SK-N-MC (cell line): ENCODE results near the gene GPR155.
"Not testable (repeated sequence)": the region's sequence is repeated elsewhere in the genome, so short reads cannot be mapped to it uniquely, and the experiment has no call there.

ENCODE experiments used
- DNase-seq: peaks from one replicate; pipeline ENCODE4 v3.0.0-alpha.2; 2011; ENCODE audit warnings: low read depth, low spot score
- H3K27ac ChIP-seq: fragments of 200-600 bp; sonication (generic); 2 replicates; pipeline ENCODE4 v1.5.1; 2016; ENCODE audit warnings: mixed run types
- H3K36me3 ChIP-seq: fragments of 200-600 bp; sonication (generic); 2 replicates; pipeline ENCODE4 v1.6.1; 2017; ENCODE audit warnings: antibody characterized with exemption, low read length, mixed read lengths; ENCODE audit not compliant: insufficient read depth
- H3K4me3 ChIP-seq: fragments of 200-600 bp; sonication (generic); 2 replicates; pipeline ENCODE4 v1.5.1; 2016
- H3K9ac ChIP-seq: fragments of 200-600 bp; sonication (generic); 2 replicates; pipeline ENCODE4 v1.8.0; 2017; ENCODE audit warnings: mixed run types, mixed read lengths; ENCODE audit not compliant: insufficient read length
- H3K9me3 ChIP-seq: fragments of 200-600 bp; sonication (generic); 2 replicates; pipeline ENCODE4 v1.6.1; 2017; ENCODE audit warnings: low read depth, mild to moderate bottlenecking, antibody characterized with exemption, low read length, moderate library complexity, mixed read lengths
- EZH2 ChIP-seq: fragments of 200-600 bp; sonication (generic); IDR thresholded peaks from one replicate; pipeline ENCODE4 v1.6.1; 2017; ENCODE audit warnings: antibody characterized with exemption
- FOXP2 ChIP-seq: optimal IDR thresholded peaks from 2 replicates; pipeline ENCODE3; 2011; ENCODE audit warnings: mild to moderate bottlenecking, moderate library complexity; ENCODE audit not compliant: insufficient read depth; ENCODE audit errors: extremely low read length, control extremely low read depth
- POLR2AphosphoS5 ChIP-seq: IDR thresholded peaks from 2 replicates; pipeline ENCODE4 v1.6.1; 2012; ENCODE audit warnings: mild to moderate bottlenecking, low read depth, low read length, borderline replicate concordance

Gene GPR155

DNA sequence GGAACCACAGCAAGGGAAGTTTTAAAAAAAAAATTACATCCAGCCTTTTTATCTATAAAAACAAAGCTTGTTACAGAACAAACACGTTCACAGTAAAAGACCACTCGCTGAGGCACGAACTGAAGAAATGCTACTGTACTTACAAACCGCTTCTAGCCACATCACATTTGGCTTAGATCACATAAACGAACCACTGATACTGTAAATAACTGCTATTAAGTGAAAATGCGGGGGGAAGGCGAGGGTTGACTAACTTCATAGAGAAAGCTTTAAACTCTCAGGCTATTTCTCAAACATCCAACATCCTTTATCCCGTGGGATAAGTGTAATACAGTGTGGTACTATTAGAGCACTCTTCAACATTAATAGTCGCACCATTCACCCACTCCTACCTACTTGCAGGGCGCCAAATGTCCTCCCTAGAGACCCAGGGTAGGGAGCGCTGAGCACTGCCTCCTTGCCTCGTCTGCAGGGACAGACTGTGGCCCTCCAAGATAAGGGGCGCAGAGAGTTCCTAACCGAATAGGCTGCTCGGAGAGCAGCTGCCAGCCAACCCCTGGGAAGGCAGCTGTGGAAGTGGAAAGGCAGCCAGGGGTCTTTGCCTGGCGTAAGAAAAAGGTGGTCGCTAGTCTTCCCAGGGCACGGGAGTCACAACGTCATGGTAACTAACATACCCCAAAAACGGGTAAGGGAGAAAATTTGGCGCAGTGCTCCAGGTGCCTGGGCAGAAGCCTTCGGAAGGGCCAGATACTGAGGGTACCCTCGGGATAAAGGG lies 854 bp downstream of the GPR155 start:
- Histone ChIP-seq H3K4me3 (peak overlapping the region; percentile 88), H3K36me3 (no peaks in the 10 kb centered on the region), H3K9me3 (no peaks in the 10 kb centered on the region), H3K9ac (peak overlapping the region; percentile 46), H3K27ac (no peak overlapping the region)
- DNase-seq, result no peak
- no peak for TF ChIP-seq POLR2AphosphoS5
- no peak for TF ChIP-seq FOXP2
- no peak for TF ChIP-seq EZH2

- not testable (repeated sequence) for H3K9me3 ChIP-seq, H3K9ac ChIP-seq, H3K36me3 ChIP-seq, H3K4me3 ChIP-seq, DNase-seq, H3K27ac ChIP-seq
These were observed 1.8 kb downstream of the GPR155 start for GRCh38 chr2:174485045-174485444.

DNA sequence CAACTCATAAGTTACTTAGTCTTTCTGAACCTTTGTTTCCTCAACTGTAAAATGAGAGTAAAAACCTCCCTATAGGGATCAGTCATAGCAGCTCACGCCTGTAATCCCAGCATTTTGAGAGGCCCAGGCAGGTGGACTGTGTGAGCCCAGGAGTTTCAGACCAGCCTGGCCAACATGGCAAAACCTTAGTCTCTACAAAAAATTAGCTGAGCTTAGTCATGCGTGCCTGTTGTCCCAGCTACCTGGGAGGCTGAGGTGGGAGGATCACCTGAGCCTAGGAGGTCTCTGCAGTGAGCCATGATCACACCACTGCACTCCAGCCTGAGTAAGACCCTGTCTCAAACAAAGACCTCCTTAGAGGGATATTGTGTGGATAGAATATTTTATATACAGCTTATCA lies 2.3 kb downstream of the GPR155 start:
- H3K9ac ChIP-seq, result no peak overlapping the region
- H3K4me3 ChIP-seq, result no peak overlapping the region

GRCh38 chr2:174482854-174483253 lies 4.0 kb downstream of the GPR155 start:
- TF ChIP-seq POLR2AphosphoS5 (no peak), FOXP2 (no peak), EZH2 (no peak)
- DNase-seq, result no peak
- Histone ChIP-seq H3K27ac (no peak overlapping the region), H3K4me3 (no peak overlapping the region), H3K9ac (no peak overlapping the region), H3K9me3 (no peaks in the 10 kb centered on the region), H3K36me3 (no peaks in the 10 kb centered on the region)

More for the DNA sequence above, 2.3 kb downstream of the GPR155 start:
- TF ChIP-seq EZH2, result no peak
- no peak for TF ChIP-seq FOXP2
- TF ChIP-seq POLR2AphosphoS5, result no peak
- DNase-seq, result no peak
- no peaks in the 10 kb centered on the region for H3K36me3 ChIP-seq
- H3K9me3 ChIP-seq, result no peaks in the 10 kb centered on the region
- H3K27ac ChIP-seq, result no peak overlapping the region

- TF ChIP-seq POLR2AphosphoS5 (peak; percentile 63; the same call in 1 of the 2 replicates), EZH2 (no peak), FOXP2 (no peak)
- Histone ChIP-seq H3K9ac (no peak overlapping the region), H3K36me3 (no peaks in the 10 kb centered on the region), H3K9me3 (no peaks in the 10 kb centered on the region), H3K27ac (no peak overlapping the region), H3K4me3 (no peak overlapping the region)
- DNase-seq, result peak; percentile 22
These were observed 9.1 kb downstream of the GPR155 start for GRCh38 chr2:174477759-174478158.

DNA sequence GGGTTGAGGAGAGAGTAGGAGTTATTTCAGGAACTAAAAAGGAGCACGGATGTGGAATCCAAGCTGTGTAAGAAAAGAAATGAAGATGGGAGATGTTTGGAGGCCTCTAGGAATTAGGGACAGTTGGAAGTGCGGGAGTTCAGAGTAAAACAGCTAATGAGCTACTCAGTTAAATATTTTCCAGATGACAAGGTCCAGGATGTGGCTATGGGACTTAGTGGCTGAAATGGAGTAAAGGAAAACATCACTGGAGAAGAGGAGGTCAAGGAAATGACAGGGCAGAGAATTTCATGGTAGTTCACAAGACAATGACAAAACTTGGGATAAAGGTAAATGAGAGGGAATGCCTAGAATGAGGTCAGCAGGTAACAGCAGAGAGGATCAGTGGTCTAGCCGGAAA lies 13.0 kb downstream of the GPR155 start:
- Histone ChIP-seq H3K9me3 (no peaks in the 10 kb centered on the region), H3K36me3 (no peaks in the 10 kb centered on the region), H3K27ac (no peak overlapping the region), H3K4me3 (no peak overlapping the region), H3K9ac (no peak overlapping the region)
- no peak for DNase-seq
- TF ChIP-seq EZH2 (no peak), POLR2AphosphoS5 (no peak), FOXP2 (no peak)

DNA sequence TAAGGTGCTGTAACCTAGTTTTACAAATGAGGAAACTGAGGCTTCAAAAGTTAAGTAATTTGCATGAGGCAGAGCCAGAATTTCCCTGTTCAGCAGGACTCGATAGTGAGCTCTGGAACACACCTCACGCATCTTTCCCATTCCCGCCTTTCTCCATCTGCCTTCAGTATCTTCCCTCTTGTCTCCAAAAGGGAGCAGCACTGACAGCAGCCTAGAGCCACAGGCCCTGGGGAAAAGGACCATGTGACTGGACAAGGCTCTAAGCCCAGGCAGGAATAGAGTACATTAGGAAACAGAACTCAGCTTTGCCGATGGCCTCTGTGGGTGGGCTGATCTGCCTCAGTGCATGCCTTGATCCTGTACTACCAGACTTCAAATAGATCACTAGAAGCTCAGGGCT lies 21.5 kb downstream of the GPR155 start:
- Histone ChIP-seq H3K27ac (no peak overlapping the region), H3K4me3 (no peak overlapping the region), H3K9me3 (no peaks in the 10 kb centered on the region), H3K9ac (no peak overlapping the region), H3K36me3 (no peaks in the 10 kb centered on the region)
- TF ChIP-seq POLR2AphosphoS5, result no peak
- TF ChIP-seq EZH2, result no peak
- TF ChIP-seq FOXP2, result no peak
- DNase-seq, result no peak

DNA sequence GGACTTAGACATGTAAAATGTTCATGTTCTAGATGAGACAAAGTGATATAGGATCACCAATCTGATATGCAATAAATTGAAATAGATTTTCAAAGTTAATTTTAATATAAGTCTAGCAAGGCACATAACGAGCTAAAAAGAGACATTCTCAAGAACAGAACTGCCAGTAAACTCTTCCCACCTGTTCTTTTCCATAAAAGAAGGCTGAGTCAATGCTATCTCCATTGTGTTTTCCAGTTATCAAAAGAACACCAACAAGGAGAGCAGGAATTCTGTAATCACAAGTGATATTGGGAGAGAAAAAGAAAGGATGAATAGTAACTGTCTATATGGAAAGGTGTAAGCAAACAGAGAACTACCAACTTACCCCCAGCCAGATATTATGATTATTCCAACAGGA lies 25.6 kb downstream of the GPR155 start:
- H3K9ac ChIP-seq, result no peak overlapping the region
- no peaks in the 10 kb centered on the region for H3K9me3 ChIP-seq
- no peak overlapping the region for H3K4me3 ChIP-seq
- TF ChIP-seq EZH2 (no peak), POLR2AphosphoS5 (no peak), FOXP2 (no peak)
- no peaks in the 10 kb centered on the region for H3K36me3 ChIP-seq
- DNase-seq, result no peak
- no peak overlapping the region for H3K27ac ChIP-seq

GRCh38 chr2:174454566-174454965 lies 32.3 kb downstream of the GPR155 start:
- DNase-seq, result no peak
- TF ChIP-seq POLR2AphosphoS5 (no peak), FOXP2 (no peak), EZH2 (no peak)
- no peak overlapping the region for H3K4me3 ChIP-seq
- H3K36me3 ChIP-seq, result no peaks in the 10 kb centered on the region
- H3K9ac ChIP-seq, result no peak overlapping the region
- no peaks in the 10 kb centered on the region for H3K9me3 ChIP-seq
- no peak overlapping the region for H3K27ac ChIP-seq
